CD4-positive, alpha-beta T cell treated with Interleukin-12 subunit alpha and Interleukin-12 subunit beta, for 1 hour (primary cell): Measurements from ENCODE around the gene CDKAL1.
"Not testable (repeated sequence)": the region's sequence is repeated elsewhere in the genome, so short reads cannot be mapped to it uniquely, and the experiment has no call there.

Source experiments
- DNase-seq: peaks from one replicate; pipeline ENCODE4 v3.0.0-alpha.2; 2020

CDKAL1 gene

GRCh38 chr6:21163110-21163837 lies 629.0 kb downstream of the CDKAL1 start:
- DNase-seq = no peak

- no peak for DNase-seq
Observed at GRCh38 chr6:21163838-21164180, 629.6 kb downstream of the CDKAL1 start.

- no peak for DNase-seq
Observed at GRCh38 chr6:21164768-21165326, 630.6 kb downstream of the CDKAL1 start.

GRCh38 chr6:21166754-21167153 lies 632.5 kb downstream of the CDKAL1 start:
- DNase-seq = no peak

GRCh38 chr6:21167790-21168189 lies 633.5 kb downstream of the CDKAL1 start:
- DNase-seq = no peak

- no peak for DNase-seq
Observed at GRCh38 chr6:21171801-21172200, 637.5 kb downstream of the CDKAL1 start.

- no peak for DNase-seq
Observed at GRCh38 chr6:21173031-21173430, 638.8 kb downstream of the CDKAL1 start.

- no peak for DNase-seq
Observed at GRCh38 chr6:21173678-21174077, 639.4 kb downstream of the CDKAL1 start.

GRCh38 chr6:21176197-21176596 lies 641.9 kb downstream of the CDKAL1 start:
- no peak for DNase-seq

GRCh38 chr6:21180155-21180554 lies 645.9 kb downstream of the CDKAL1 start:
- no peak for DNase-seq

GRCh38 chr6:21180800-21181337 lies 646.6 kb downstream of the CDKAL1 start:
- DNase-seq = no peak

GRCh38 chr6:21181866-21182265 lies 647.6 kb downstream of the CDKAL1 start:
- DNase-seq = no peak

- DNase-seq = no peak
Observed at GRCh38 chr6:21182589-21182988, 648.3 kb downstream of the CDKAL1 start.

GRCh38 chr6:21185861-21186478 lies 651.7 kb downstream of the CDKAL1 start:
- DNase-seq = no peak

GRCh38 chr6:21186479-21187055 lies 652.3 kb downstream of the CDKAL1 start:
- no peak for DNase-seq

- no peak for DNase-seq
Observed at GRCh38 chr6:21187485-21187884, 653.2 kb downstream of the CDKAL1 start.

- DNase-seq = no peak
Observed at GRCh38 chr6:21188505-21189223, 654.4 kb downstream of the CDKAL1 start.

- DNase-seq = no peak
Observed at GRCh38 chr6:21189759-21190158, 655.5 kb downstream of the CDKAL1 start.

- DNase-seq = no peak
Observed at GRCh38 chr6:21190701-21191100, 656.4 kb downstream of the CDKAL1 start.

GRCh38 chr6:21193790-21194475 lies 659.7 kb downstream of the CDKAL1 start:
- DNase-seq = no peak

GRCh38 chr6:21195301-21195700 lies 661.0 kb downstream of the CDKAL1 start:
- not testable (repeated sequence) for DNase-seq

GRCh38 chr6:21198032-21198640 lies 663.9 kb downstream of the CDKAL1 start:
- DNase-seq = no peak
